HepG2 (cell line): ENCODE data around the gene TMEM39A. TPM values are rescaled to one million over a fixed set of nuclear protein-coding genes. Genes with fewer than 3 reads are reported as not detected.

Source experiments
- ATAC-seq: fragments of 200-7000 bp; cut with Tn5 transposase; 3 replicates; pipeline ENCODE4 v1.9.1; 2020; ENCODE audit warnings: mild to moderate bottlenecking, moderate library complexity
- BruUV-seq: library from RNA; stranded (reverse); fragments of 400-500 nt; replicated peaks from 2 replicates; lab custom pipeline; 2021; lab: Mats Ljungman, UMichigan
- CTCF ChIA-PET: fragments of 300-600 bp; formaldehyde crosslinking; extraction: SDS; loops from one replicate; lab custom pipeline; 2021; ENCODE audit warnings: low total read pairs, inconsistent platforms, low intra/inter-chr PET ratio; lab: Yijun Ruan, JAX
- POLR2A ChIA-PET: fragments of 350-600 bp; sonication (Branson Sonifier 250); formaldehyde crosslinking; loops from one replicate; lab custom pipeline; 2020; ENCODE audit warnings: antibody characterized with exemption, inconsistent platforms; lab: Yijun Ruan, JAX
- DNase-seq: peaks from one replicate; pipeline ENCODE4 v3.0.0-alpha.2; 2015; ENCODE audit warnings: low spot score
- FAIRE-seq: peaks from 3 replicates; lab custom pipeline; 2011; peaks lifted over from hg19 to GRCh38; lab: Jason Lieb, UNC
- H2AFZ ChIP-seq: one replicate; pipeline ENCODE4 v1.6.1; 2011; ENCODE audit warnings: low read length, inconsistent platforms
- H3K27ac ChIP-seq: fragments of 300-600 bp; 3 replicates; pipeline ENCODE4 v1.8.0; 2011; ENCODE audit warnings: mixed run types, mild to moderate bottlenecking, mixed read lengths, low read length, inconsistent platforms; ENCODE audit not compliant: insufficient read depth; ENCODE audit errors: extremely low read length
- H3K27me3 ChIP-seq, 2 experiments: fragments of 200-600 bp in 1 of 2; 2 replicates in 1 of 2; 3 replicates in 1 of 2; pipeline versions ENCODE4 v1.6.0 to v1.8.0; 2011; ENCODE audit warnings: low read length in 2 of 2, mild to moderate bottlenecking in 2 of 2, moderate library complexity in 2 of 2, inconsistent platforms in 1 of 2; ENCODE audit not compliant: insufficient read depth in 2 of 2, control insufficient read depth in 1 of 2
- H3K36me3 ChIP-seq, 2 experiments: fragments of 200-600 bp in 1 of 2; replicated peaks in 1 of 2; 2 replicates in 1 of 2; 3 replicates in 1 of 2; pipeline versions ENCODE4 v1.5.1 to v1.8.0; 2011; ENCODE audit warnings: low read length in 2 of 2, inconsistent platforms in 1 of 2; ENCODE audit not compliant: insufficient read depth in 2 of 2, control insufficient read depth in 1 of 2
- H3K4me1 ChIP-seq: 2 replicates; pipeline ENCODE4 v1.5.1; 2012; ENCODE audit warnings: low read length, inconsistent platforms; ENCODE audit not compliant: insufficient read depth
- H3K4me2 ChIP-seq: 2 replicates; pipeline ENCODE4 v1.6.0; 2011; ENCODE audit warnings: low read depth, low read length, inconsistent platforms
- H3K4me3 ChIP-seq, 3 experiments: fragments of 200-600 bp in 1 of 3; sonication (generic), shearing (Covaris generic) in 1 of 3; replicated peaks in 1 of 3; 2 replicates each; pipeline ENCODE4 v1.5.1; 2011 to 2016; ENCODE audit warnings: low read length in 3 of 3, inconsistent platforms in 2 of 3, low read depth in 2 of 3, mild to moderate bottlenecking in 2 of 3, control low read depth in 1 of 3, mixed read lengths in 1 of 3; ENCODE audit not compliant: insufficient read depth in 1 of 3
- H3K79me2 ChIP-seq: one replicate; pipeline ENCODE4 v1.6.1; 2011; ENCODE audit warnings: low read length, inconsistent platforms; ENCODE audit not compliant: insufficient read depth
- H3K9ac ChIP-seq: 2 replicates; pipeline ENCODE4 v1.6.0; 2011; ENCODE audit warnings: mild to moderate bottlenecking, low read depth, low read length, inconsistent platforms; ENCODE audit not compliant: insufficient read depth
- H3K9me3 ChIP-seq: 2 replicates; pipeline ENCODE4 v1.5.1; 2012; ENCODE audit warnings: mild to moderate bottlenecking, low read length
- H4K20me1 ChIP-seq: 2 replicates; pipeline ENCODE4 v1.6.0; 2011; ENCODE audit warnings: inconsistent platforms, mild to moderate bottlenecking, low read length, moderate library complexity; ENCODE audit not compliant: insufficient read depth
- HNRNPLL ChIP-seq: fragments of 200-400 bp; formaldehyde crosslinking; IDR thresholded peaks from 2 replicates; pipeline ENCODE4 v1.6.1; 2017; ENCODE audit warnings: mild to moderate bottlenecking, low read depth, low read length; ENCODE audit not compliant: poor library complexity, severe bottlenecking
- SALL1 ChIP-seq: sonication (generic); formaldehyde crosslinking; IDR thresholded peaks from 2 replicates; pipeline ENCODE4 v1.8.0; 2022; ENCODE audit warnings: mild to moderate bottlenecking, missing genetic modification reagents
- WGBS: methylation state at CpG from one replicate; pipeline ENCODE4 v1.1.6; 2017; ENCODE audit warnings: low lambda C conversion rate; 5-methylcytosine and 5-hydroxymethylcytosine counted together
- in situ Hi-C: cut with HindIII; loops from 2 replicates; pipeline ENCODE4 v1.10.0; 2017; ENCODE audit warnings: low pct_unique_long_range_greater_than_20kb; ENCODE audit not compliant: extremely low pct_ligation_motif_present
- intact Hi-C: fragments of 100-400 bp; cut with micrococcal nuclease; formaldehyde crosslinking; loops from one replicate; pipeline ENCODE4 v1.10.0; 2022; ENCODE audit not compliant: unreplicated experiment
- polyA plus RNA-seq, 8 experiments: library from polyadenylated mRNA; depleted of rRNA in 3 of 8; stranded (reverse) in 7 of 8; unstranded in 1 of 8; fragments of >200 nt; fragmentation: Illumina TruSeq in 4 of 8; extraction: Trizol in 4 of 8; gene quantifications; 2 replicates each; pipeline versions ENCODE4 v1.2.1 to v1.2.3, GENCODE V29; 2011 to 2016; ENCODE audit warnings: low read depth in 4 of 8, missing spikeins in 1 of 8, mixed read lengths in 1 of 8; ENCODE audit not compliant: insufficient read depth in 1 of 8
- total RNA-seq, 5 experiments: library from RNA; depleted of rRNA; stranded (reverse); fragments of >200 nt; fragmentation: Illumina TruSeq; extraction: Trizol; gene quantifications; 2 replicates each; pipeline ENCODE4 v1.2.3, GENCODE V29; 2016; ENCODE audit warnings: low read depth in 1 of 5

Gene TMEM39A
- total and polyA plus RNA-seq, 2 of the 13 experiments (the other 11 are each of a cell fraction or from before 2014, with no cell fraction given) = 55.8 to 64.9 TPM

GRCh38 chr3:119408243-119408950, 55.0 kb downstream of the TMEM39A start:
- BruUV-seq = no TSS peak
- no peaks in the 10 kb centered on the region for H3K27me3 ChIP-seq
- no peak overlapping the region for H3K27ac ChIP-seq
- H4K20me1 ChIP-seq = no peaks in the 10 kb centered on the region
- H3K4me3 ChIP-seq = no peak overlapping the region
- 53% methylated on average over 3 of the region's 3 CpGs for WGBS
- DNase-seq (no peak), FAIRE-seq (no peak), ATAC-seq (no peak)
- no peaks in the 10 kb centered on the region for H3K9me3 ChIP-seq
- ChIA-PET POLR2A (no interaction called here), CTCF (no interaction called here)
- no peaks in the 10 kb centered on the region for H3K4me1 ChIP-seq
- intact Hi-C loops = no loop called here
- TF ChIP-seq HNRNPLL = no peak
- TF ChIP-seq, all 625 proteins: peak for 0
- no peak overlapping the region for H3K4me2 ChIP-seq
- no peak overlapping the region for H3K9ac ChIP-seq
- in situ Hi-C loops = loop anchor here (25.0 kb wide), 1 partner anchor 279 kb away; the partner anchor contains the start of gene COX17
- no peaks in the 10 kb centered on the region for H3K79me2 ChIP-seq
- no peak overlapping the region for H2AFZ ChIP-seq
- no peaks in the 10 kb centered on the region for H3K36me3 ChIP-seq

GRCh38 chr3:119405315-119405714, 58.1 kb downstream of the TMEM39A start:
- TF ChIP-seq SALL1 (CRISPR knock-in tag) = no peak
- CTCF ChIA-PET = no interaction called here
- no peaks in the 10 kb centered on the region for H3K9me3 ChIP-seq
- BruUV-seq = no TSS peak
- POLR2A ChIA-PET = no interaction called here
- no peak overlapping the region for H2AFZ ChIP-seq
- no peaks in the 10 kb centered on the region for H3K36me3 ChIP-seq
- in situ Hi-C loops (loop anchor here (25.0 kb wide), 1 partner anchor 282 kb away; the partner anchor contains the start of gene COX17), intact Hi-C loops (no loop called here)
- H4K20me1 ChIP-seq = no peaks in the 10 kb centered on the region
- no peak for FAIRE-seq
- H3K9ac ChIP-seq = no peak overlapping the region
- no peaks in the 10 kb centered on the region for H3K79me2 ChIP-seq
- no peak overlapping the region for H3K4me2 ChIP-seq
- no peaks in the 10 kb centered on the region for H3K4me1 ChIP-seq
- H3K27me3 ChIP-seq = no peaks in the 10 kb centered on the region
- 5% methylated on average over 2 of the region's 2 CpGs for WGBS
- H3K4me3 ChIP-seq = no peak overlapping the region
- no peak for DNase-seq
- H3K27ac ChIP-seq = no peak overlapping the region
- no peak for ATAC-seq
